Measurements from ENCODE around the gene PLAAT3.
A peak's percentile ranks its signal among the peaks of the same experiment; 100 is the strongest.

The PLAAT3 gene

DNA sequence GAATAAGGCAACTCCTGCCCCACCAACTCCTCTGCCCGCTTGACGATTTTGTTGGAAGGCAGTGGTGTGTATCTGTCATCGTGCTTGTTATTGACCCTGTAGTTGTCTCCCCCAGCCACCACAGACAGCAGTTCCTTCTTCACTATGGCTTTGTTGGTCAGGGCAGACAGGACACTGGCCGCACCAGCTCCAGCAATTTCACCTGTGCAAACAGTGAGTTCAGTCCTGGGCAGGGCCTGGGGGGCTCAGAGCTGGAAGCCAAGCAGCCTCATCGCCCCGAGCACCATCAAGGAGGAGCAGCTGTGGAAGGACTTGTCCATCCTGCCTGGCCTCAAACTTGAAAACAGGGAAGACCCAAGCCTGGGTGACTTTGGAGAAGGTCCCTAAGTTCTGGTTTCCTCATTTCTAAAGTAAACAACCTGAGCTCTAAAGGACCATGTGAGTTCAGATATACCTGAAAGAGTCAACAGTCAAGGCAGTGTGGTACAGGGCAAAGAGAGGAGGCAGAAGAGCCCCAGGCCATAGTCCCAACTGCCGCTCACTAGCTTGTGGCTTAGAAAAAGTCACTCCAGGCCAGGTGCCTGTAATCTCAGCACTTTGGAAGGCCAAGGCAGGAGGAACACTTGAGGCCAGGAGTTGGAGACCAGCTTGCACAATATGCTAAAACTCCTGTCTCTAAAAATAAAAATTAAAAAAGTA, 55.6 kb downstream of the PLAAT3 start:
- in situ Hi-C loops (cut with MboI; ENCODE audit: low sequenced_read_pairs, unreplicated experiment) = no loop called here
- DNase-seq (ENCODE audit: low spot score) = no peak
- TF ChIP-seq, protein P1, sequence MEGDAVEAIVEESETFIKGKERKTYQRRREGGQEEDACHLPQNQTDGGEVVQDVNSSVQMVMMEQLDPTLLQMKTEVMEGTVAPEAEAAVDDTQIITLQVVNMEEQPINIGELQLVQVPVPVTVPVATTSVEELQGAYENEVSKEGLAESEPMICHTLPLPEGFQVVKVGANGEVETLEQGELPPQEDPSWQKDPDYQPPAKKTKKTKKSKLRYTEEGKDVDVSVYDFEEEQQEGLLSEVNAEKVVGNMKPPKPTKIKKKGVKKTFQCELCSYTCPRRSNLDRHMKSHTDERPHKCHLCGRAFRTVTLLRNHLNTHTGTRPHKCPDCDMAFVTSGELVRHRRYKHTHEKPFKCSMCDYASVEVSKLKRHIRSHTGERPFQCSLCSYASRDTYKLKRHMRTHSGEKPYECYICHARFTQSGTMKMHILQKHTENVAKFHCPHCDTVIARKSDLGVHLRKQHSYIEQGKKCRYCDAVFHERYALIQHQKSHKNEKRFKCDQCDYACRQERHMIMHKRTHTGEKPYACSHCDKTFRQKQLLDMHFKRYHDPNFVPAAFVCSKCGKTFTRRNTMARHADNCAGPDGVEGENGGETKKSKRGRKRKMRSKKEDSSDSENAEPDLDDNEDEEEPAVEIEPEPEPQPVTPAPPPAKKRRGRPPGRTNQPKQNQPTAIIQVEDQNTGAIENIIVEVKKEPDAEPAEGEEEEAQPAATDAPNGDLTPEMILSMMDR (IDR thresholded peaks at IDR 0.05; ENCODE audit: borderline replicate concordance, control extremely low read depth, extremely low read depth, insufficient read depth, missing control alignments) = no peak

DNA sequence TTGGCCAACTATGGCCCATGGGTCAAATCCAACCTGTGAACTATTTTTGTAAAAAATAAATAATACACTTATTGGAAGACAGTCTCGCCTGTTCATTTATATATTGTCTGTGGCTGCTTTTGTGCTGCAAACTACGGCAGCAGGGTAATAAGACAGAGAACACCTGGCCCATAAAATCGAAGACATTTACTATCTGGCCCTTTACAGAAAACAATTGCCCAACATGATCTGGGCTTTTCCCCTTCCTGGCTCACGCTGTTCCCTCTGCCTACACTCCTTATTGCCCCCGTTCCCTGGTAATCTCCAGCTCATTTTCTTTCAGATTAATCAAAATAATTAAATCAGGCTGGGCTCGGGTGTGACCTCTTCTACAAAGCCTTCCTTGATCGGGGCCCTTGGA, 56.7 kb downstream of the PLAAT3 start:
- TF ChIP-seq, protein P1 (IDR thresholded peaks at IDR 0.05; ENCODE audit: borderline replicate concordance, control extremely low read depth, extremely low read depth, insufficient read depth, missing control alignments) = no peak
- DNase-seq (ENCODE audit: low spot score) = no peak
- in situ Hi-C loops (cut with MboI; ENCODE audit: low sequenced_read_pairs, unreplicated experiment) = no loop called here

DNA sequence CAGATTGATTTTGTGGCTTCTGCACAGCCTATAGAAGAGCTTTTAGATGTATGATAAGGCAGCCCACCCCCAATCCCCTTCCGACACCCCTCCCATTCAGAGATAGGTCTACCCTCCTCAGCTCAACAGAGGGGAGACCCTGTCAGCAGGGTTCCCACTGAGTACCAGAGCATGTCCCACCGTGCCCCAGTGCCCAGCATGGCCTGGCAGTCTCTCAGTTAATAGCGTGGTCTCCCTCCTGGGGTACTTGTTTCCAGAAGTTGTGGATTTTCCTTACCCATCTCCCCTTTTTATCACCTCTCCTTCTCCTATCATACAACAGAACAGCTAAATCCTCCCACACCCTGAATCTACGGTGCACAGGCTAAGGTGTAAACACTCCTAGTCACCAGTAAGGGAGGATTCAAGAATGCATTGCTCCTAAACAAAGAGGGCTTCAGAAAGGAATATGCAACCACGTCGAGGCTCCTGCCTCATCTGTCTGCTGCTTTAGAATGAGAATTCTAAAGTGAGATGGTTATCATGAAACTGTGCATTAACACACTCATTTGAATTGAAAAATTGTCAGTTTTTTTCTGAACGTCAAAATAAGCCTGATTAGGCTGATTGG, 57.7 kb downstream of the PLAAT3 start:
- DNase-seq (ENCODE audit: low spot score) = no peak
- in situ Hi-C loops (cut with MboI; ENCODE audit: low sequenced_read_pairs, unreplicated experiment) = no loop called here
- TF ChIP-seq, protein P1 (IDR thresholded peaks at IDR 0.05; ENCODE audit: borderline replicate concordance, control extremely low read depth, extremely low read depth, insufficient read depth, missing control alignments) = no peak

DNA sequence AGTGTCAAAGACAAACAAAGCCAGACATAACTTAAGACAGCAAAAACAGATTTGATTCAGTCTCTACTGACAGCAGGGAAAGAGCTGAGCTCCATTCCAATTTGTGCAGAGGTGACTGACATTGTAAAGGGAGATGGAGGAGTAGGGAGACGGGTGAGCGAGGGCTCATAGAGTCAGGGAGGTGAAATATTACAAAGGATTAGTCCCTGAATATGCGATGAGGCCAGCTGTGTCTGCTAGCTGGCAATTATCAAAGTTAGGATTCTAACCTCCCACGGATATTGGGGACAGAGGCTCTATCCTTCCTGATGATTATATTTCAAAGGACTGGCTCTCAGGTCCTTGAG, 59.4 kb downstream of the PLAAT3 start:
- DNase-seq (ENCODE audit: low spot score) = no peak
- TF ChIP-seq, protein P1 (IDR thresholded peaks at IDR 0.05; ENCODE audit: borderline replicate concordance, control extremely low read depth, extremely low read depth, insufficient read depth, missing control alignments) = no peak
- in situ Hi-C loops (cut with MboI; ENCODE audit: low sequenced_read_pairs, unreplicated experiment) = no loop called here

DNA sequence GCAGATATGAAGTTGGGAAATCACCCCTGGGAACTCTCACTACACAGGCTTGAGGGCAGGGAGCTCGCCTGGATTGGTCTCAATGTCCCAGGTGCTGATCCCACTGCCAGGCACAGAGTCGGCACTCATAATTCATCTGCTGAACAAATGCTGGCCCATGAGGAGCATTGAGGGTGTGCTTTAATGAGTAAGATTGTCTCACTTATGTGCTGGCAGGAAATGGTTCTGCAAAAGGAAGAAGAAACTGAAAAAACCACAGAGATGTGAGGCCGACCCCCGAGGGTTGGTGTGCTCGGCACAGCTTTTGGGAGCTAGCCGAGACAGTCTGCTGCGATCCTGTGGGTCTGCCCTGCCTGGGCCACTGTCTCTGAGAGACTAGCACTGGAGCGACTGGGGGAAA, 60.5 kb downstream of the PLAAT3 start:
- DNase-seq (ENCODE audit: low spot score) = peak; percentile 69
- in situ Hi-C loops (cut with MboI; ENCODE audit: low sequenced_read_pairs, unreplicated experiment) = no loop called here
- TF ChIP-seq, protein P1 (IDR thresholded peaks at IDR 0.05; ENCODE audit: borderline replicate concordance, control extremely low read depth, extremely low read depth, insufficient read depth, missing control alignments) = no peak

DNA sequence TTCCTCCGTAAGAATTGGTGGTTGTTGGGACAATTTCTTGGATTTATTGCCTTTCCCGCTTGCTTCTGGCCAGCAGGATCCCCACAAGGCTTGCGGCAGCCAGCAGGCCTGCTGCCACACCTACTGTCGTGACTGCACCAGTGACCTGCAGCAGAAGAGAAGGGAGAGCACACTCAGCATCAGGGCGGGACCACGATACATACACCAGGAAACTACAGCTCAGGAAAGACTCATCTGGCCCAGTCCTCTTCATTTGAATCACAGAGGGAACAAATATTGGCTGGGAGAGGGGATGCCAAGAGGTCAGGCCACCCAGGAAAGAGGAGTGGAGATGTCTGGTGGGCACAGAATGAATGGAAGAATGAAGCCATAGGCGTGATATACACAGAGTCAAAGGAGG, 61.3 kb downstream of the PLAAT3 start:
- TF ChIP-seq, protein P1 (IDR thresholded peaks at IDR 0.05; ENCODE audit: borderline replicate concordance, control extremely low read depth, extremely low read depth, insufficient read depth, missing control alignments) = no peak
- no peak for DNase-seq (ENCODE audit: low spot score)
- in situ Hi-C loops (cut with MboI; ENCODE audit: low sequenced_read_pairs, unreplicated experiment) = no loop called here
